ENCODE data around the gene LGMN. TPM values are rescaled to one million over a fixed set of nuclear protein-coding genes. Genes with fewer than 3 reads are reported as not detected.
"Not testable (repeated sequence)": the region's sequence is repeated elsewhere in the genome, so short reads cannot be mapped to it uniquely, and the experiment has no call there.

LGMN gene
- 230 TPM for polyA plus RNA-seq (2013, experiment 1 of 2; ENCODE audit: insufficient read length)
- polyA plus RNA-seq (2013, experiment 2 of 2; ENCODE audit: insufficient read length): 248 TPM

DNA sequence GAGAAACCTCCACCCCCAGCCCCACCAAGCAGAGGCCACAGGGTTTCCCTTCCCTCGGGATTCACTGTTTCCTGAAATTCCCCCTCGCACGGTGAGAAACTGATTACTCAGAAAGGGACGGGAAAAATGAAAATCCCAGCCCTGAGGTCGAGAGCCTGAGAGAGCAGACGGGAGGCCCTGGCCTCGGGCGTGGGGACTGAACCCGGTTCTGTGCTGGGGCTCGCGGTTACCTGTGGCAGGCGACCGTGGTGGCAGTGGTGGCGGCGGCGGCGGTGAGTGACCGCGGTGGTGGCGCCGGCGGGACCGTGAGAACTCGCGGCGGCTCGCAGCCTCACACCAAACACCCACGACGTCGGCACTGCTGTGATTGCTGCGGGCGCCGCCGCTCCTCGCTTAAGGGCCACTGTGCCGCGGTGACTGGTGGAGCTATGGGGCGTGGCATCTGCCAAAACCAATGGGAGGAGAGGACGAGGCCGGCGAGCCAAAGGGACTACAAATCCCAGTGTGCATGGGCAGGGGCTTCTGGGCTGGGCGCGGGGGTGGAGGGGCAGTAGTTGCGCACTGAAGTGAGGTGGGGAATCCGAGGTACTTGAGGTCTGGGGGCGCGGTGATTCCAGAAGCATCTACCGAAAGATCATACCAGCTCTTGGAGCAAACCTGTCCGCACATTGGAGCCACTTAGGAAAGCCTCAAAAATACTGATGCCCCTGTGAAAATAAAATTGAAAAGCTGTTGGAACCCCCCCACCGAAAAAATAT, at the start of gene LGMN:
Gene LGMN, minus strand, starts transcription at position 369 of the 758 bp plus-strand sequence. CDS start 15,841 bp downstream, outside the sequence.
- DNase-seq: peak; percentile 96

DNA sequence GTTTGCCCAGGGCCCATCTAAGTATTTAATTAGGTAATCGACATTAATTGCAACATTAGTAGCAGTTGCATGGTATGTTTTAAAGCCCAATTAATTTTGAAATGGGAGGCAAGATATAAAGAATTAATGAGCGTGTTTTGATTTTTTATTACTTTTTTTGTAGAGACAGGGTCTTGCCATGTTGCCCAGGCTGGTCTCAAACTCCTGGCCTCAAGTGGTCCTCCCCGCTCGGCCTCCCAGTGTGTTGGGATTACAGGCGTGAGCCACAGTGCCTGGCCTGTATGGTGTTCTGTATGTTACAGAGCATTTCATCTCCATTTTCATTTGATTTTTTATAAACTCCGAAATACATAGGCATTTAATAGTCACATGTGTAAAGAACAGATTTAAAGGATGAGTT, 46.5 kb upstream of the LGMN start:
- no peak for DNase-seq

DNA sequence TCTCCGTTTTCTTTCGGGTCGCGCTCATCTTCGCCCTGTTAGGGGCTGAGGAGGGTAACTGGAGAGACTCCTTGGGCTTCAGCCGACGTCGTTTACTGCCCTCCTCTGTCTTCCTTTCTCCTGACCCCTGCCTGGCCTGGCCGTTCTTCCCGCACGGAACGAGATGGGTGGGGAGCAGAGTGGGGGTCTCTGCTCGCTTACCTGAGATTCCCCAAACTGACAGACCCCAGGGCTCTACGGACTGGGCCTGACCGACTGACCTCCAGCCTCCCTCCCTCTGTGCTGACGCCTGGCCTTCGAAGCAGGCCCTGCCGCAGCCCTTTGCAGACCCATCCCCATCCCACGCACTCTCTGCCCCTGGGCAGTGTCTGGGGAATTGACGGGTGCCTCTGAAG, 46.1 kb upstream of the LGMN start:
- peak; percentile 10 for DNase-seq

DNA sequence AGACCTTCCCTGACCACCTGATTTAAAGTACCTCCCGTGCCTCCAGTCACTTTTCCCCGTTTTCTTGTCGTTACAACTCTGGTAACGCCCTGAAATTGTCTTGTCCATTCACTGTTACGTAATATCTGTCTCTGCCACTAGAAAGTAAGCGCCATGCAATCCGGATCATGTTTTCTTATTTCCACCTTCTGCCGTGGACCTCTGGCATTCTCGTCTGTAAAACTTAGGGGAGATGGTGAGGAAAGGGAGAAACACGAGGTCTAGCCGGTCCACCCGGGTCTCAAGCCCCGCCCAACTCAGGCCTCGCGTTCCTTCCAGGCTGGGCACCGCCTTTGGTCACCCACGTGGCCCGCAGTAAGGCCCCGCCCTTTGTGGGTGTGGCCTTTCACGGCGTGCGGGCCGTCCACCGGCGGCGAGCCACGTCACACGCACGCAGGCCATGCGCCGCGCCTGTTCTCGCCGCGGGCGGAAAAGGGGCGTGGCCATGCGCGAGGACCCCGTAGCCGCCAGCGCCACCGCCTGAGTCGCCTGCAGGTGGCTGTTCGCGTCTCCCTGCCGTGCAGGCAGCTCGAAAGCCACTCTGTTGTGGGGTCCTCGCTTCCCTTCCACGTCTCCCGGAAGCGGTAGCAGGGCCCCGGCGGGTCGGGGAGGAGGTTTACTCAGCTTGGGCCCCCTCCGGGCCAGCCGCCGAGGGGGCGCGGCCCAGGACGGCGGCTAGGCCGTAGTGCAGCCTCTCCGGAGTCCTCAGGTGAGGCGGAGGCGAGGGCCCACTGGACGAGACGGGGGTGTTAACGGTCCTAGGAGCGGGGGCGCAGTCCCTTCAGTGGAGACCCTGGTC, 45.5 kb upstream of the LGMN start, which contains the start of gene GOLGA5:
Gene GOLGA5, plus strand, starts transcription at position 597 of the 838 bp plus-strand sequence. CDS start 3,133 bp downstream, outside the sequence.
- peak; percentile 96 for DNase-seq

DNA sequence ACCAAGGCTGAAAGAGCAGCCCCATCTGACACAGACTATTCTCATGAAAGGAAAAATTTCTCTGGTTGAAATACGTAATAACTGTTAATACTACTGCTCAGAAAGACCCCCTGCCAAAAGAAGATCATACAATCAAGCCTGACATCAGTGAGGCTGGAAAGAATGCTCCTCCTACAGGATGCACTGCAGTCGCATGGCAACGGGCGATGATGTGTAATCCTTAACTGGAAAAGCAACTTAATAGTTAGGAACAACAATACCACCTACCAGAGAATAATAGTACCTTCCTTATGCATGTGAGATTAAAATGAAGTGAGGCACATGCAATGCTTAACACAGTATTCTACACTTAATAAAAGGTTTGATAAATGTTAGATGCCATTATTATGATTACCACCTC, 44.5 kb upstream of the LGMN start:
- peak; percentile 24 for DNase-seq

GRCh38 chr14:92789457-92790089, 41.1 kb upstream of the LGMN start:
- DNase-seq: peak; percentile 20

- DNase-seq: no peak
Measured at GRCh38 chr14:92787554-92787953, 39.1 kb upstream of the LGMN start.

DNA sequence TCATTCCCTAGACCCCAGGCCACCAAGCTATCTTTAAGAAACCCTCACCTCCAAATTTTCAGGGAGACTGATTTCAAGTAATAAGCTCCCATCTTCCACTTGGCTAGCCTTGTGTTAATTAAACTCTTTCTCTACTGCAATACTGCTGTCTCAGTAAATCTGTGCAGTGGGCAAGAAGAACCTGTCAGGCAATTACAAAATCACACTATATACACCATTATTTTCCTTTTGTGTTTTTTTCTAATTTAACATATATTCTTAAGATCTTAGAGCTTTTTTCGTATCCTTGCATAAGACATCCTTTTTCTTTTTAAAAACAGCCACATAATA, 38.0 kb upstream of the LGMN start:
- DNase-seq: no peak

GRCh38 chr14:92785667-92786426, 37.4 kb upstream of the LGMN start:
- peak; percentile 91 for DNase-seq

DNA sequence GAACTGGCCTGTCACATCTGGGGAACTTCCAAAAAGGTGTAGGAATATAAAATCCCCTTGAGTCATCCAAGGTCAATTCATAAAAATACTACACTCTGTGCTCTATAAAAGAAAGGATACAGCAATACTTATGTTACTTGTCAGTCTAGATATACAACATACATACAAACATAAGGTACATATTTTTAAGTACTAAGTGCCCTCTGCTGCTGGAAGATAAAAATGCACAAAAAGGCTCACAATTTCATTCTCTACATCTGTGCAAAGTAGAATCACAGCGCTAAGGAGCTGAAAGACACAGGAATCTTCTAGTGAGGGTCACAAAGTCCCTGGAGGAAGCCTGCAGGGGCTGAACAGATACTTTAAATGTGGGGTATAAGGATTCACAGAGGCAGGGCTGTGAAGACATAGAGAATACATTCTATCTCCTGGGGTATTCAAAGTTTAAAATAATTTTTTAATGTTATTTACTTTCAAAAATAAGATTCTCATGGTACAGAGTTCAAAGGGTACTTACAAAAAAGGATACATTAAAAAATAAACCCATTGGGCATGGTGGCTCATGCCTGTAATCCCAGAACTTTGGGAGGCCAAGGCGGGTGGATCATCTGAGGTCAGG, 35.5 kb upstream of the LGMN start:
- DNase-seq: peak; percentile 69

GRCh38 chr14:92781350-92781749, 32.9 kb upstream of the LGMN start:
- no peak for DNase-seq

DNA sequence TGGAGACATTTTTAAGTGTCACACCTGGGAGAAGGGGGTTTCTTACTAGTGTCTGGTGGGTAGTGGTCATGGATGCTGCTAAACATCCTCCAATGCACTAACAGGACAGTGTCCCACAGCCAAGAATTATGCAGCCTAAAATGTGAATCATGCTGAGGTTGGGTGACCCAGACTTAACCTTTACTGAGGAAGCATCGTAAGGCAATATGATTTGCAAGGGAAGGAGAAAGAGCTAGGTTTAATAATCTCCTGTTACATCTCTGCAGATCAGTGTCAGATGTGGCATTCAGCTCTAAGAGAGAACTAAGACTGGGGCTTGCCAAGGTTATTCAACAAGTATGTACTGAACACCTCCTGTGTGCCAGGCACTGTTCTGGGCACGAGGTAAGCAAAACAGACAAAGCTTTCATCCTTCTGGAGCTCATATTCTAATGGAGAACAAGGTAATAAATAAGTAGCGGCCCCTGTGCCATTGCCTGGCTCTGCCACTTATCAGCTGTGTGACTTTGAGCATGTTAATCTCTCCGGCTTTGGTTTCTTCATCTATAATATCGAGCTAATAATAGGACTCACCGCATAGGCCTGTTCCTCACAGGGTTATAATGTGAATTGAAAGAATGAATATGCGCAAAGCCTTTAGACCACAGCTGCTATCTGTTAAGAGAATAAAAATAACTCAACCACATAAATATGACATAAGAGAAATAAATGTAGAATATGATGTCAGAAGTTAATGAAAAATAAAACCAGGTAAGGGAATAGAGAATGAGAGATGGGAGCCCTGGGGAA, 32.2 kb upstream of the LGMN start:
- peak; percentile 58 for DNase-seq

GRCh38 chr14:92778868-92779565, 30.6 kb upstream of the LGMN start:
- DNase-seq: not testable (repeated sequence)

GRCh38 chr14:92775292-92775691, 26.9 kb upstream of the LGMN start:
- not testable (repeated sequence) for DNase-seq

DNA sequence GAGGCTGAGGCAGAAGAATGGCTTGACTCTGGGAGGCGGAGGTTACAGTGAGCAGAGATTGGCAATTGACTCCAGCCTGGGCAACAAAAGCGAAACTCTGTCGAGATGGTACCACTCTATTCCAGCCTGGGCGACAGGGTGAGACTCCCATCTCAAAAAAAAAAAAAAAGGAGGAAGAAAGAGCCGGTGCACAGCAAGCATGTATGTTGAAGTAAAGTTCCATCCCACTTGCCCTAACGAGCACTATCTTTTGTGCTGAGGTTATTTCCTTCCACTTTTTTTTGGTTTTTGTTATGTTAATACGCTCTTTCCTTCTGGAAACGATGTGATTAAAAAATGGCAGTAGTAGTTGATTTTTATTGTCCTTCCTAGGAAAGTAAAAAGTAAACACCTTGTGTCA, 26.1 kb upstream of the LGMN start:
- DNase-seq: no peak

DNA sequence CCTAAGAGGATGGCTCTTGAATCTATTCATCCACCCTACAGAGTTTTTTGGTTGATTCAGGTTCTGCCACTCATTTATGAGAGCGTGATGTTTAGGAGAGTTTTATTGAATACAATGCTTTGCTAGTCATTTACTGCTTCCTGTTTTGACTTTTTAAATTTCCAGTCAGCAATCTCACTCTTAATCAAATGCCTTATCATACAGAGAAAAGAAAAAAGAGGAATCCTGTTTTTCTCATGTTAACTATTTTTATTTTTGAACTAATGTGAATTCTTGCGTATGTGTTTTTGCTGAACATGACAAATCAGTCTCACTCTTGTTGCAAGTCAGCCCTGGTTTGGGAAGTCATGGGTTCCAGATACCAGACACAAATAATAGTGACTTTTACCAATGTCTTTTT, 22.1 kb upstream of the LGMN start:
- DNase-seq: no peak

- DNase-seq: no peak
Measured at GRCh38 chr14:92768795-92769194, 20.4 kb upstream of the LGMN start.

GRCh38 chr14:92768236-92768635, 19.8 kb upstream of the LGMN start:
- not testable (repeated sequence) for DNase-seq

DNA sequence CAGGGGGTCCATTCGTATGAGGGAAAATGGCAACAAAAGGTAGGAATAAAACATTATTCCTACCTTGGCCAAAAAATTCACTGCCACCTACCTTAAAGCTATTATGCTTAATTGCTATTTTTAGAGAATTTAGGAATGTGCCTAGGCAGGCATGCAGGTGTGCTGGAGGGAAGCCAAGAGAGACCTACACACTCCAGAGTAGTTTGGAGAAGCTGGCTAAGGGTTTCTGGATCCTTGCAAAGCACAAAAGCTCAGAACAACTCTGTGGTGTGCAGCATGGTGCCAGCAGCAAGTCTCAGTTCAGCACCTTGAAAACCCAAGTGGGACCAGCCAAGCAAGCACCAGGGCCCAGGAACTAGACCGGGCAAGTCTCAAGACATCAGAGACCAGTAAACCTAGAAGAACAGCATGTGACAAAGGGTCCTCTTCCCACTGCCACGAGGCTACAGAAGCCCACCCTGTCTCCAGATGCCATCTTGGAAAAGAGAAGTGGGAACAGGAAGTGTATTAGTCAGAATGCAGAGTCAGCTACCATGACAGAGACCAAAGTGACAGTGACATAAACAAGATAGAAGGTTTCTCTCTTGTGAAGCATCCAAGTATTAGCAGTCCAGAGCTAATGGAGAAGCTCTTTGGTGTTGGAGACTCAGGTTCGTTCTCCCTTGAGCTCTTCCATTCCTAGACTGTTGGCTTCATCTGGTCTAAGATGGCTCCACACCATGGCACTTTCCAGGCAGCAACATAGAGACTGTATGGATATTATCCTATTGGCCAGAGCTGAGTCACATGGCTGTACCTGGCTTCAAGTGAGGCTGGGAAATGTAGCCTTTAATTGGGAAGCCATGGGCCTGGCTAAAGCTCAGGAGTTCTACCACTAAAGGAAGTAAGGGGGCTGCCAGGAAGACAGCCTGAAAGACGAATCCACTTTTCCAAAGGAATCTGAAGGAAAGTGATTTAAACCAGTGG, 15.5 kb upstream of the LGMN start:
- not testable (repeated sequence) for DNase-seq
